GM21619 (cell line): Measurements from ENCODE around the gene GOLGB1.

Source experiments
- ATAC-seq: cut with Tn5 transposase; IDR thresholded peaks from one replicate; pipeline ENCODE4 v1.9.1; 2021; ENCODE audit not compliant: unreplicated experiment

GOLGB1 gene

GRCh38 chr3:121641127-121641526 is 108.4 kb downstream of the GOLGB1 start:
- ATAC-seq: no peak

GRCh38 chr3:121637922-121638321 is 111.6 kb downstream of the GOLGB1 start:
- no peak for ATAC-seq

- no peak for ATAC-seq
Measured at GRCh38 chr3:121630355-121630754, 119.2 kb downstream of the GOLGB1 start.

GRCh38 chr3:121629601-121630000 is 119.9 kb downstream of the GOLGB1 start:
- ATAC-seq: no peak

DNA sequence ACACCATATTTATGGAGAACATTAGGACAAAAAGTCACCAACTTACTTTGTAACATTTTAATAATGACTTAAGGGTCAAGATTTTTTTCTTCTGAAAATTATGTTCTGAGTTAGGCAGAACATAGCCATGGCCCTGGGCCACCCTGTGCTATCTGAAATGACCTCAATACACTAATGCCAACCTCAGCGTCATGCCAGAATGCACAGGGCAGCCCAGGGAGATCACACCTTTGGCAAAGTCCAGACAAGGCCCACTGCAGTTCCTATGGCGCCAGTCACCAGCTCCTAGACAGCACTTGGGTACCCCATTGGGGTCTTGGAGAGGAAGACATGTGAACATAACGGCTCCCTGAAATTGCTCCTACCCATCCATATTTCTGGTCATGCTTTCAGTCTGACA is 121.9 kb downstream of the GOLGB1 start:
- ATAC-seq: no peak

DNA sequence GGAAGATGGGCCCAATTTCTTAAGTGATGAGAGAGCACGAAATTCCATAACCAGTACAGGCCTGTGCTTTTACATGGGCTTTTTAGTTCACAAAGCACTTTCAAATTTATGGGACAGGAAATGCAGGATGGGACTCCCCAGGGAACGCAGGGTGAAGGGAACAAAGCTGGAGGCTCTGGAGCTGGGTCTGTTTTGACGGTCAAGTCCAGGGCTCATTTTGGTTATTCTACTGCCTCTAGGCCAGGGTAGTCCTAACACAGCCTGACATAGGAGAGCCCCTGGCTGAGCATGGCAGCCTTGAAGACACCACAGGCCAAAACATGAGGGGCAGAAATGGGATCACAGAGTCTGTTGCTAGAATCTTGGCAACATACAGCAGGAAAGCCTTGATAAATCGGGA is 122.3 kb downstream of the GOLGB1 start:
- ATAC-seq: no peak

DNA sequence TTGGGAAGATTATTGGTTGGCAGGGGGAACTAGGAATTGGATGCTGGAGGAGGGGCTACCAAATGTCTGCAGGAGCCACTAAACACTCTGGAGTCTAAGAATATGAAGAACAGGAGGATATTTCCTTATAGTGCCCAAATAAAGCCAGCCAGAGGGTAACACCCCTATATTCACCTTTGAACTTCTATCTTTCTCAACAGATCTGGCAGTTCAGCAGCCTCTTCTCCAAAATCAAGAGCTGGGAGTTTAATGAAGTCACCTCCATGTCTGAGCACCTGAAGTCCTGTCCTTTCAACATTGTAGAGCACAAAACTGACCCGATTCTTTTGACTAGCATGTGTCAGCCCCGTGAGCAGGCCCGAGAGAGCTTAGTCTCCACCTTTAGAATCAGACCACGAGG is 123.0 kb downstream of the GOLGB1 start:
- ATAC-seq: no peak

DNA sequence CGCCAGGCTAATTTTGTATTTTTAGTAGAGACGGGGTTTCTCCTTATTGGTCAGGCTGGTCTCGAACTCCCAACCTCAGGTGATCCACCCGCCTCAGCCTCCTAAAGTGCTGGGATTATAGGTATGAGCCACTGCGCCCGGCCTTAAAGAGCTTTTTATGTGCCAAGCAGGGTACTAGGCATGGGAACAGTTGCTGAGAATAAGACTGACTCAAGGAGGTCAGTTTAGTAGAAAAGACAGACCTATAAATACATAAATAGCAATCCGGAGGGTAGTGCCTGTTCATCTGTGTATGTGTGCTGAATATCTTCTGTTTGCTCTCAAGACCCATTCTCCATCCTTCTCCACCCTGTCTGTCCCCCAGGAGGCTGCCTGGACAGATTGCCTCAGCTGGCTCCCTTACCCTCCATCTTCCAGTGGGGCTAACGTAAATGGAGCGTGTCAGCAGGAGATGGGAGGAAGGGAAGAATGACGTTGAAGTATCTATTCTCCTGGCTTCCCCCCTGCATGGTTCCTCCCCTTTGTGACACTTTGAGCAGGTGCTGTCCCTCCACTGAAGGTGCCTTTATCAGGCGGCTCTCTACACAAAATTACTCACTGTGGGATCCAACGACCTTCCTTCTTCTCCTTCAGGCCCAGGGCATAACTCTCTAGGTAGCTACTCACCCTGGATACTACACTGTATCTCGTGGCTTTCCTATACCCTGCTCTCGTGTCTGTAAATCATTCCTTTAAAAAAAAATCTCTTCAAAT is 125.2 kb downstream of the GOLGB1 start:
- ATAC-seq: no peak

DNA sequence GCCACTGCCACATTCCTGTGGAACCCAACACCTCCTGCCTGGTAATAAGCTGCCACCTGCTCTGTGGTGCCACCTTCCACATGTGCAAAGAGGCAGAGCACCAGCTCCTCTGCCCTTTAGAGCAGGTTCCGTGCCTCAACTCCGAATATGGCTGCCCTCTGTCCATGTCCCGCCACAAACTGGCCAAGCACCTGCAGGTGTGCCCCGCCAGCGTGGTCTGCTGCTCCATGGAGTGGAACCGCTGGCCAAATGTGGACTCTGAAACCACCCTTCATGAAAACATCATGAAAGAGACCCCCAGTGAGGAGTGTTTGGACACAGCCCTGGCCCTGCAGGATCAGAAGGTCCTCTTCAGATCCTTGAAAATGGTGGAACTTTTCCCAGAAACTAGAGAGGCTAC is 128.1 kb downstream of the GOLGB1 start:
- no peak for ATAC-seq

DNA sequence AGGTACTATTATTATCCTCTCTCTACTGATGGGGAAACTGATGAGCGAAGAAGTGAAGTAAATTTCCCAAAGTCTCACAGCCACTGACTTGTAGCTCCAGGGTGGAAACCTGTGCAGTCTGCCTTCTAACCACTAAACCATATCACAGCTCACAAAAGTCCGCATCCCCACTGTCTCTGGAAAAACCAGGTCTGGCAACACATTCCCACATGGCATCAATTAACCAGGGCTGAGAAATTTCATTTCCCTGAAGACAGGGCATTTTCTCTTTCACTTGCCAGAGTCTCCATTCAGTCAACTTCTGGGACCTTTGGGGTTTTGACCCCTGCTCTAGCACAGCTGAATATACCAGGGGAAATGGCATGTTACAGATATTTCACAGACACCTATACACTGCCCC is 129.8 kb downstream of the GOLGB1 start:
- no peak for ATAC-seq
